H9 (cell line): Measurements from ENCODE around the gene MUC4. TPM values are rescaled to one million over a fixed set of nuclear protein-coding genes. Genes with fewer than 3 reads are reported as not detected.

Source experiments
- DNase-seq: peaks from one replicate; pipeline ENCODE4 v3.0.0-alpha.2; 2017
- H2AFZ ChIP-seq: one replicate; pipeline ENCODE4 v1.6.1; 2013; ENCODE audit warnings: mild to moderate bottlenecking, low read length, control low read depth, moderate library complexity
- H2AK5ac ChIP-seq: 2 replicates; pipeline ENCODE4 v1.6.1; 2013; ENCODE audit warnings: low read length, control low read depth, mixed read lengths; ENCODE audit not compliant: insufficient read length
- H2BK120ac ChIP-seq: one replicate; pipeline ENCODE4 v1.6.1; 2013; ENCODE audit warnings: low read depth, mild to moderate bottlenecking, low read length, control low read depth, inconsistent platforms; ENCODE audit not compliant: poor library complexity, severe bottlenecking
- H2BK12ac ChIP-seq: 2 replicates; pipeline ENCODE4 v1.6.1; 2013; ENCODE audit warnings: low read length, control low read depth, mixed read lengths, low read depth; ENCODE audit not compliant: insufficient read length
- H2BK15ac ChIP-seq: 2 replicates; pipeline ENCODE4 v1.6.1; 2013; ENCODE audit warnings: low read depth, low read length, control low read depth
- H2BK20ac ChIP-seq: one replicate; pipeline ENCODE4 v1.6.1; 2013; ENCODE audit warnings: low read depth, mild to moderate bottlenecking, low read length, control low read depth, inconsistent platforms; ENCODE audit not compliant: poor library complexity, severe bottlenecking
- H2BK5ac ChIP-seq: 2 replicates; pipeline ENCODE4 v1.6.1; 2013; ENCODE audit warnings: low read length, control low read depth, mixed read lengths; ENCODE audit not compliant: insufficient read length
- H3K14ac ChIP-seq: 2 replicates; pipeline ENCODE4 v1.6.1; 2013; ENCODE audit warnings: low read length, control low read depth; ENCODE audit not compliant: insufficient read depth
- H3K18ac ChIP-seq: 2 replicates; pipeline ENCODE4 v1.6.1; 2013; ENCODE audit warnings: low read depth, mild to moderate bottlenecking, mixed read lengths, low read length, control low read depth; ENCODE audit not compliant: insufficient read length
- H3K23ac ChIP-seq: 2 replicates; pipeline ENCODE4 v1.6.1; 2013; ENCODE audit warnings: low read length, control low read depth, mixed read lengths, low read depth; ENCODE audit not compliant: insufficient read length
- H3K23me2 ChIP-seq: 2 replicates; pipeline ENCODE4 v1.6.1; 2013; ENCODE audit warnings: low read depth, mild to moderate bottlenecking, mixed read lengths, low read length, control low read depth; ENCODE audit not compliant: insufficient read length, poor library complexity, severe bottlenecking
- H3K27ac ChIP-seq: 2 replicates; pipeline ENCODE4 v1.5.1; 2013; ENCODE audit warnings: low read length, control low read depth, mixed read lengths, low read depth; ENCODE audit not compliant: insufficient read length
- H3K27me3 ChIP-seq: 2 replicates; pipeline ENCODE4 v1.6.1; 2013; ENCODE audit warnings: low read length, control low read depth, inconsistent platforms; ENCODE audit not compliant: insufficient read depth
- H3K4ac ChIP-seq: 2 replicates; pipeline ENCODE4 v1.6.1; 2013; ENCODE audit warnings: low read depth, mild to moderate bottlenecking, control low read depth, inconsistent platforms, low read length, moderate library complexity
- H3K4me1 ChIP-seq: 2 replicates; pipeline ENCODE4 v1.6.1; 2013; ENCODE audit warnings: low read length, control low read depth, inconsistent platforms; ENCODE audit not compliant: insufficient read depth
- H3K4me2 ChIP-seq: 2 replicates; pipeline ENCODE4 v1.6.1; 2013; ENCODE audit warnings: low read length, control low read depth, mixed read lengths; ENCODE audit not compliant: insufficient read length, insufficient read depth
- H3K56ac ChIP-seq: 2 replicates; pipeline ENCODE4 v1.6.1; 2013; ENCODE audit warnings: low read depth, mild to moderate bottlenecking, mixed read lengths, low read length, control low read depth; ENCODE audit not compliant: insufficient read length
- H3K79me1 ChIP-seq: 2 replicates; pipeline ENCODE4 v1.6.1; 2013; ENCODE audit warnings: low read depth, mild to moderate bottlenecking, moderate library complexity, low read length, control low read depth, inconsistent platforms; ENCODE audit not compliant: insufficient read depth, poor library complexity, severe bottlenecking
- H3K79me2 ChIP-seq: 2 replicates; pipeline ENCODE4 v1.6.1; 2013; ENCODE audit warnings: low read length, control low read depth, inconsistent platforms; ENCODE audit not compliant: insufficient read depth
- H3K9ac ChIP-seq: 2 replicates; pipeline ENCODE4 v1.6.1; 2013; ENCODE audit warnings: low read length, control low read depth, mixed read lengths; ENCODE audit not compliant: insufficient read length; ENCODE audit errors: extremely low read depth
- H3K9me3 ChIP-seq: one replicate; pipeline ENCODE4 v1.6.1; 2013; ENCODE audit warnings: low read depth, low read length, inconsistent platforms; ENCODE audit not compliant: control insufficient read depth
- H3T11ph ChIP-seq: one replicate; pipeline ENCODE4 v1.6.1; 2013; ENCODE audit warnings: mild to moderate bottlenecking, low read length, control low read depth, inconsistent platforms
- H4K20me1 ChIP-seq: one replicate; pipeline ENCODE4 v1.6.1; 2013; ENCODE audit not compliant: control insufficient read depth, insufficient read length, insufficient read depth
- H4K5ac ChIP-seq: 2 replicates; pipeline ENCODE4 v1.6.1; 2013; ENCODE audit warnings: low read depth, mild to moderate bottlenecking, mixed read lengths, low read length, control low read depth; ENCODE audit not compliant: insufficient read length
- H4K8ac ChIP-seq: replicated peaks from 2 replicates; pipeline ENCODE4 v1.6.1; 2013; ENCODE audit warnings: low read length, control low read depth, mixed read lengths, low read depth; ENCODE audit not compliant: insufficient read length
- H4K91ac ChIP-seq: 2 replicates; pipeline ENCODE4 v1.6.1; 2013; ENCODE audit warnings: low read depth, mild to moderate bottlenecking, moderate library complexity, mixed read lengths, low read length, control low read depth; ENCODE audit not compliant: insufficient read length
- H3K27ac Mint-ChIP-seq, 3 experiments: 2 replicates in 2 of 3; 3 replicates in 1 of 3; pipeline ENCODE4 v1.8.0; 2020 to 2021; ENCODE audit warnings: mixed read lengths in 3 of 3, mild to moderate bottlenecking in 1 of 3, moderate library complexity in 1 of 3
- H3K27me3 Mint-ChIP-seq: 2 replicates; pipeline ENCODE4 v1.8.0; 2021; ENCODE audit warnings: low read depth, mild to moderate bottlenecking, moderate library complexity, mixed read lengths
- H3K36me3 Mint-ChIP-seq, 3 experiments: 2 replicates in 2 of 3; 3 replicates in 1 of 3; pipeline ENCODE4 v1.8.0; 2020 to 2021; ENCODE audit warnings: low read depth in 3 of 3, mixed read lengths in 3 of 3; ENCODE audit not compliant: insufficient read depth in 1 of 3
- H3K4me1 Mint-ChIP-seq, 2 experiments: 2 replicates each; pipeline ENCODE4 v1.8.0; 2020; ENCODE audit warnings: mixed read lengths in 2 of 2
- H3K4me3 Mint-ChIP-seq, 2 experiments: 2 replicates in 1 of 2; 3 replicates in 1 of 2; pipeline ENCODE4 v1.8.0; 2020 to 2021; ENCODE audit warnings: mild to moderate bottlenecking in 2 of 2, mixed read lengths in 2 of 2, moderate library complexity in 1 of 2
- H3K9me3 Mint-ChIP-seq, 2 experiments: 2 replicates in 1 of 2; 3 replicates in 1 of 2; pipeline ENCODE4 v1.8.0; 2020; ENCODE audit warnings: mild to moderate bottlenecking in 2 of 2, mixed read lengths in 2 of 2, moderate library complexity in 1 of 2
- CTCF ChIP-seq: fragments of 200-600 bp; sonication (generic); conservative IDR thresholded peaks from 3 replicates; pipeline ENCODE4 v1.8.0; 2021; ENCODE audit warnings: antibody characterized with exemption, mild to moderate bottlenecking
- WGBS: extraction: QIAGEN DNeasy Blood & Tissue Kit; methylation state at CpG from one replicate; pipeline ENCODE4 v1.1.7; 2013; ENCODE audit warnings: missing lambda C conversion rate, low lambda C conversion rate, mixed read lengths; ENCODE audit not compliant: insufficient read length; ENCODE audit errors: extremely low coverage; 5-methylcytosine and 5-hydroxymethylcytosine counted together
- total RNA-seq: library from RNA; stranded (reverse); gene quantifications from 2 replicates; pipeline ENCODE4 v1.2.1, GENCODE V29; 2021

The MUC4 gene
- total RNA-seq, 1 experiment from 2014 or later: 1.2 TPM

GRCh38 chr3:195802795-195803194 lies 8.9 kb downstream of the MUC4 start:
- Histone ChIP-seq H2BK120ac (no peak overlapping the region), H2BK15ac (no peak overlapping the region), H3K27ac (no peak overlapping the region), H3K23ac (no peak overlapping the region), H4K8ac (no peak overlapping the region), H2BK12ac (no peak overlapping the region), H3K23me2 (no peaks in the 10 kb centered on the region), H4K91ac (no peak overlapping the region), H3K9ac (no peak overlapping the region), H3K4me2 (no peak overlapping the region), H3K27me3 (no peaks in the 10 kb centered on the region), H2AK5ac (no peak overlapping the region), H3K4me1 (peaks cover 7% of the 10 kb centered on the region; the same call in 1 of the 2 replicates), H3K4ac (no peak overlapping the region), H4K20me1 (peaks cover 3% of the 10 kb centered on the region), H3K14ac (no peak overlapping the region), H3K79me2 (no peaks in the 10 kb centered on the region), H3K18ac (no peak overlapping the region), H2AFZ (no peak overlapping the region), H2BK5ac (no peak overlapping the region), H3K9me3 (no peaks in the 10 kb centered on the region), H2BK20ac (no peak overlapping the region), H4K5ac (no peak overlapping the region), H3K79me1 (no peaks in the 10 kb centered on the region), H3K56ac (no peak overlapping the region), H3T11ph (no peak overlapping the region)
- peaks cover 0 to 10% (median 0%) of the 10 kb centered on the region in 3 experiments; a peak in 2 of 7 replicates for H3K36me3 Mint-ChIP-seq
- H3K4me3 Mint-ChIP-seq: no peak overlapping the region
- peaks cover 38 to 50% of the 10 kb centered on the region in 2 experiments for H3K4me1 Mint-ChIP-seq
- peak overlapping the region in 1 of 3 experiments; percentile 3; a peak in 1 of 7 replicates for H3K27ac Mint-ChIP-seq
- H3K27me3 Mint-ChIP-seq: peaks cover 9% of the 10 kb centered on the region
- DNase-seq: no peak
- WGBS: no CpG with 5 or more reads among the region's 9 CpGs
- H3K9me3 Mint-ChIP-seq: no peaks in the 10 kb centered on the region
- TF ChIP-seq CTCF: no peak
